ENCODE measurements around the gene ZNF407.

GRCh38 chr18:74902147-74902455 is 304.4 kb downstream of the ZNF407 start:
- TF ChIP-seq CTCF (IDR thresholded peaks at IDR 0.05) (no peak), EP300 (IDR thresholded peaks at IDR 0.05) (no peak), POLR2AphosphoS5 (IDR thresholded peaks at IDR 0.05) (no peak), POLR2A (IDR thresholded peaks at IDR 0.05) (no peak)

All from stomach (tissue), 4 donors.